ENCODE results near the gene KCNB1. TPM values are rescaled to one million over a fixed set of nuclear protein-coding genes. Genes with fewer than 3 reads are reported as not detected.

KCNB1 gene
- total RNA-seq, 1 donor from 2014 or later = 2.1 TPM

DNA sequence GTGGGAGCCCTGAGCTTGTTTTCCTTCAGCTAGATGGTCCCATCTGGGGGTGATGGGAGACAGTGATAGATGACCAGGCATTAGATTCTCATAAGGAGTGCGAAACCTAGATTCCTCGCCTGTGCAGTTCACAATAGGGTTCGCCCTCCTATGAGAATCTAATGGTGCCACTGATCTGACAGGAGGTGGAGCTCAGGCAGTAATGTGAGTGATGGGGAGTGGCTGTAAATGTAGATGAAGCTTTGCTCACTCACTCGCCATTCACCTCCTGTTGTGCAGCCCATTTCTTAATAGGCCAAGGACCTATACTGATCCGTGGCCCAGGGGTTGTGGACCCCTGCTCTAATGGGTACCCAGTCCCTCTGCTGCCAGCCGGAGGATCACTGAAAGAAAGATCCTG lies 20.7 kb upstream of the KCNB1 start:
- Histone ChIP-seq H3K27me3 (ENCODE audit: control insufficient read depth in 3 of 3, insufficient read depth in 3 of 3, low read length in 3 of 3) (no peaks in the 10 kb centered on the region), H3K9me3 (ENCODE audit: control insufficient read depth in 3 of 3, low read length in 3 of 3) (no peaks in the 10 kb centered on the region), H3K4me1 (ENCODE audit: control insufficient read depth in 3 of 3, insufficient read depth in 3 of 3, low read length in 3 of 3) (peaks cover 5 to 16% (median 6%) of the 10 kb centered on the region in 3 donors), H3K27ac (ENCODE audit: low read depth, low read length) (no peak overlapping the region), H3K9ac (ENCODE audit: low read depth in 1 of 3, low read length in 3 of 3) (no peak overlapping the region), H3K4me3 (ENCODE audit: low read length in 3 of 3) (no peak overlapping the region), H3K36me3 (ENCODE audit: control insufficient read depth in 3 of 3, insufficient read depth in 3 of 3, low read length in 3 of 3) (no peaks in the 10 kb centered on the region)

- no peak overlapping the region for H3K9ac ChIP-seq (ENCODE audit: low read depth in 1 of 3, low read length in 3 of 3)
- no peak overlapping the region for H3K4me3 ChIP-seq (ENCODE audit: low read length in 3 of 3)
- no peaks in the 10 kb centered on the region for H3K9me3 ChIP-seq (ENCODE audit: control insufficient read depth in 3 of 3, low read length in 3 of 3)
- peaks cover 0 to 12% (median 5%) of the 10 kb centered on the region in 3 donors for H3K4me1 ChIP-seq (ENCODE audit: control insufficient read depth in 3 of 3, insufficient read depth in 3 of 3, low read length in 3 of 3)
- no peaks in the 10 kb centered on the region for H3K27me3 ChIP-seq (ENCODE audit: control insufficient read depth in 3 of 3, insufficient read depth in 3 of 3, low read length in 3 of 3)
- no peak overlapping the region for H3K27ac ChIP-seq (ENCODE audit: low read depth, low read length)
- no peaks in the 10 kb centered on the region for H3K36me3 ChIP-seq (ENCODE audit: control insufficient read depth in 3 of 3, insufficient read depth in 3 of 3, low read length in 3 of 3)
Observed at GRCh38 chr20:49501917-49502316, 19.4 kb upstream of the KCNB1 start.

DNA sequence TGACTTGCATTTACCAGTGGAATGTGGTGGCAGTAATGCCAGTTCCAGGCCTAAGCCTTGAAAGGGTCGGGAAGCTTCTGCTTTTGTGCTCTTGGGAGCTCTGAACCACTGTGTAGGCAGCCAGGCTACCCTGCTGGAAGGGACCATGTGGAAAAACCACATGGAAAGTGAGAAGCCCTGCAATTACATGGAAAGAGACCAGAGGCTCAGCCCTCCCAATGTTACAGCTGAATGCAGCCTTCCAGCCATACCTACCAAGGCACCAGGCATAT lies 14.9 kb upstream of the KCNB1 start:
- no peak overlapping the region for H3K27ac ChIP-seq (ENCODE audit: low read depth, low read length)
- no peaks in the 10 kb centered on the region for H3K27me3 ChIP-seq (ENCODE audit: control insufficient read depth in 3 of 3, insufficient read depth in 3 of 3, low read length in 3 of 3)
- H3K4me3 ChIP-seq (ENCODE audit: low read length in 3 of 3) = no peak overlapping the region
- no peak overlapping the region for H3K9ac ChIP-seq (ENCODE audit: low read depth in 1 of 3, low read length in 3 of 3)
- H3K36me3 ChIP-seq (ENCODE audit: control insufficient read depth in 3 of 3, insufficient read depth in 3 of 3, low read length in 3 of 3) = no peaks in the 10 kb centered on the region
- peaks cover 0 to 18% (median 7%) of the 10 kb centered on the region in 3 donors for H3K4me1 ChIP-seq (ENCODE audit: control insufficient read depth in 3 of 3, insufficient read depth in 3 of 3, low read length in 3 of 3)
- H3K9me3 ChIP-seq (ENCODE audit: control insufficient read depth in 3 of 3, low read length in 3 of 3) = no peaks in the 10 kb centered on the region

GRCh38 chr20:49496553-49497397 lies 14.3 kb upstream of the KCNB1 start:
- Histone ChIP-seq H3K4me1 (ENCODE audit: control insufficient read depth in 3 of 3, insufficient read depth in 3 of 3, low read length in 3 of 3) (peaks cover 0 to 18% (median 7%) of the 10 kb centered on the region in 3 donors), H3K9ac (ENCODE audit: low read depth in 1 of 3, low read length in 3 of 3) (no peak overlapping the region), H3K4me3 (ENCODE audit: low read length in 3 of 3) (no peak overlapping the region), H3K27me3 (ENCODE audit: control insufficient read depth in 3 of 3, insufficient read depth in 3 of 3, low read length in 3 of 3) (no peaks in the 10 kb centered on the region), H3K9me3 (ENCODE audit: control insufficient read depth in 3 of 3, low read length in 3 of 3) (no peaks in the 10 kb centered on the region), H3K27ac (ENCODE audit: low read depth, low read length) (no peak overlapping the region), H3K36me3 (ENCODE audit: control insufficient read depth in 3 of 3, insufficient read depth in 3 of 3, low read length in 3 of 3) (no peaks in the 10 kb centered on the region)

DNA sequence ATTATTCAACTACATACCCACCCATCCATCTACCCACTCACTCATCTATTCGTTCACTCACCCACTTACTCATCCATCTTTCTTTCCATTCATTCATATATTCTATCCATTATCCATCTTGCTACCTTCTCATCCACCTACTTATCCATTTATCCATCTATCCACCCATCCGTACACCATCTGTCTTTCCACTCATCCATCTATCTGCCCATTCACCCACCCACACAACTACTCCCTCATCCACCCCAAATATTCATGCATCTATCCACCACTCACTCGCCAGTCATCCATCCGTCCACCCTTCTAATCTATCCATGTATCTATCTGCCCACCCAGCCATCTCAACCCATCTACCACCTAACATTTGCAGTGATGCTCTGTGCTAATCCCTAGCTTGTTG lies 13.6 kb upstream of the KCNB1 start:
- H3K9me3 ChIP-seq (ENCODE audit: control insufficient read depth in 3 of 3, low read length in 3 of 3) = no peaks in the 10 kb centered on the region
- H3K36me3 ChIP-seq (ENCODE audit: control insufficient read depth in 3 of 3, insufficient read depth in 3 of 3, low read length in 3 of 3) = no peaks in the 10 kb centered on the region
- H3K9ac ChIP-seq (ENCODE audit: low read depth in 1 of 3, low read length in 3 of 3) = no peak overlapping the region
- no peak overlapping the region for H3K4me3 ChIP-seq (ENCODE audit: low read length in 3 of 3)
- no peaks in the 10 kb centered on the region for H3K27me3 ChIP-seq (ENCODE audit: control insufficient read depth in 3 of 3, insufficient read depth in 3 of 3, low read length in 3 of 3)
- peaks cover 0 to 18% (median 7%) of the 10 kb centered on the region in 3 donors for H3K4me1 ChIP-seq (ENCODE audit: control insufficient read depth in 3 of 3, insufficient read depth in 3 of 3, low read length in 3 of 3)
- H3K27ac ChIP-seq (ENCODE audit: low read depth, low read length) = no peak overlapping the region

- H3K36me3 ChIP-seq (ENCODE audit: control insufficient read depth in 3 of 3, insufficient read depth in 3 of 3, low read length in 3 of 3) = no peaks in the 10 kb centered on the region
Observed at GRCh38 chr20:49490689-49491088, 8.2 kb upstream of the KCNB1 start.

DNA sequence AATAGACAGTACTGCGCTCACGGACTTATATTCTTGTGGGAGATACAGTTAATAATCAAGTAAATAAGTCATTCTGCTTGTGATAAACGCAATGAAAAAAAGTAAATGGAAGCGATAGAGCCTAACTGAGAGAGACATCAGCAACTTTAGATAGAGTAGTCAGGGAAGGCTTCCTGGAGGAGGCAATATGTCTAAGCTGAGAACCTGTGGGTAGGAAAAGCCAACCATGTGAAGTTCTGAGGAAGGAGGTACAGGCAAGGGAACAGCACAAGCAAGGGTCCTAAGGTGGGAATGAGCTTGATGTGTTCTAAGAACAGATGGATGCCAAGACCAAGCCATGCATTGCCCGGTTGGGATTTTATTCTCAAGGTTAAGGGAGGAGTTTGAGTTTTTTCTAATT lies 7.2 kb upstream of the KCNB1 start:
- Histone ChIP-seq H3K27ac (ENCODE audit: low read depth, low read length) (no peak overlapping the region), H3K4me3 (ENCODE audit: low read length in 3 of 3) (no peak overlapping the region), H3K4me1 (ENCODE audit: control insufficient read depth in 3 of 3, insufficient read depth in 3 of 3, low read length in 3 of 3) (peaks cover 0 to under 1% (median 0%) of the 10 kb centered on the region in 3 donors), H3K9ac (ENCODE audit: low read depth in 1 of 3, low read length in 3 of 3) (no peak overlapping the region), H3K27me3 (ENCODE audit: control insufficient read depth in 3 of 3, insufficient read depth in 3 of 3, low read length in 3 of 3) (peaks cover 0 to 2% (median 0%) of the 10 kb centered on the region in 3 donors), H3K36me3 (ENCODE audit: control insufficient read depth in 3 of 3, insufficient read depth in 3 of 3, low read length in 3 of 3) (no peaks in the 10 kb centered on the region), H3K9me3 (ENCODE audit: control insufficient read depth in 3 of 3, low read length in 3 of 3) (no peaks in the 10 kb centered on the region)

More at GRCh38 chr20:49490689-49491088, 8.2 kb upstream of the KCNB1 start:
- Histone ChIP-seq H3K27ac (ENCODE audit: low read depth, low read length) (no peak overlapping the region), H3K27me3 (ENCODE audit: control insufficient read depth in 3 of 3, insufficient read depth in 3 of 3, low read length in 3 of 3) (peaks cover 0 to 2% (median 0%) of the 10 kb centered on the region in 3 donors), H3K9me3 (ENCODE audit: control insufficient read depth in 3 of 3, low read length in 3 of 3) (no peaks in the 10 kb centered on the region), H3K9ac (ENCODE audit: low read depth in 1 of 3, low read length in 3 of 3) (no peak overlapping the region), H3K4me1 (ENCODE audit: control insufficient read depth in 3 of 3, insufficient read depth in 3 of 3, low read length in 3 of 3) (no peaks in the 10 kb centered on the region), H3K4me3 (ENCODE audit: low read length in 3 of 3) (no peak overlapping the region)

DNA sequence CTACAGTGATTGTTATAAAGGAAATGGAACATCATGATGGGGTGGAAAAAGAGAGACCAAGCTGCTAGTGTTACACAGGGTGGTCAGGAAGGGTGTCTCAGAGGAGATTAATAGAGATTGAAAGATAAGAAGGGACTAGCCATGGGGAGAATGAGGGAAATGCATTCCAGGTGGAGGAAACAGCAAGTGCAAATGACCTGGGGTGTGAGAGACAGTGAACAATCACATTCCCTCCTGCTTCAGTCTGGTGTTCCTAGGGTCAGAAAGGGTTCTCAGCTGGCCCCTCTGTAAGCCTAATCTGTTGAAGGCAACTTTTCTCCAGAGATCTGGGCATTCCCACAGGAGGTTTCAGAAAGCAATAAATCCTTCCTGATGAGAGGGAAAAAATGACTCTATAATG lies 3.6 kb upstream of the KCNB1 start:
- no peak overlapping the region for H3K27ac ChIP-seq (ENCODE audit: low read depth, low read length)
- peaks cover 6 to 19% (median 7%) of the 10 kb centered on the region in 3 donors for H3K4me1 ChIP-seq (ENCODE audit: control insufficient read depth in 3 of 3, insufficient read depth in 3 of 3, low read length in 3 of 3)
- peaks cover 0 to 5% (median 0%) of the 10 kb centered on the region in 3 donors for H3K36me3 ChIP-seq (ENCODE audit: control insufficient read depth in 3 of 3, insufficient read depth in 3 of 3, low read length in 3 of 3)
- H3K27me3 ChIP-seq (ENCODE audit: control insufficient read depth in 3 of 3, insufficient read depth in 3 of 3, low read length in 3 of 3) = peaks cover 0 to 5% (median 2%) of the 10 kb centered on the region in 3 donors
- no peak overlapping the region for H3K9ac ChIP-seq (ENCODE audit: low read depth in 1 of 3, low read length in 3 of 3)
- no peak overlapping the region for H3K4me3 ChIP-seq (ENCODE audit: low read length in 3 of 3)
- H3K9me3 ChIP-seq (ENCODE audit: control insufficient read depth in 3 of 3, low read length in 3 of 3) = no peaks in the 10 kb centered on the region

- peaks cover 0 to 5% (median 2%) of the 10 kb centered on the region in 3 donors for H3K27me3 ChIP-seq (ENCODE audit: control insufficient read depth in 3 of 3, insufficient read depth in 3 of 3, low read length in 3 of 3)
- H3K4me1 ChIP-seq (ENCODE audit: control insufficient read depth in 3 of 3, insufficient read depth in 3 of 3, low read length in 3 of 3) = peaks cover 6 to 19% (median 7%) of the 10 kb centered on the region in 3 donors
Observed at GRCh38 chr20:49485563-49485962, 3.1 kb upstream of the KCNB1 start.

More at GRCh38 chr20:49485563-49485962, 3.1 kb upstream of the KCNB1 start:
- Histone ChIP-seq H3K27ac (ENCODE audit: low read depth, low read length) (no peak overlapping the region), H3K4me3 (ENCODE audit: low read length in 3 of 3) (no peak overlapping the region), H3K36me3 (ENCODE audit: control insufficient read depth in 3 of 3, insufficient read depth in 3 of 3, low read length in 3 of 3) (peaks cover 0 to 5% (median 0%) of the 10 kb centered on the region in 3 donors), H3K9ac (ENCODE audit: low read depth in 1 of 3, low read length in 3 of 3) (no peak overlapping the region), H3K9me3 (ENCODE audit: control insufficient read depth in 3 of 3, low read length in 3 of 3) (no peaks in the 10 kb centered on the region)

All from skeletal muscle tissue (tissue), 4 donors.